Astrocyte (in vitro differentiated cells and primary cell): ENCODE results near the gene SYNE1.

Experiments
- EZH2 ChIP-seq: IDR thresholded peaks from 2 replicates; pipeline ENCODE4 v1.6.1; 2012; ENCODE audit warnings: mild to moderate bottlenecking, low read length, inconsistent platforms; ENCODE audit not compliant: insufficient read depth
- TF ChIP-seq, protein P1 (sequence below): IDR thresholded peaks from 2 replicates; pipeline ENCODE4 v1.5.1; 2011; ENCODE audit warnings: low read depth, mild to moderate bottlenecking, inconsistent platforms, low read length, moderate library complexity; ENCODE audit not compliant: insufficient read depth

DNA sequence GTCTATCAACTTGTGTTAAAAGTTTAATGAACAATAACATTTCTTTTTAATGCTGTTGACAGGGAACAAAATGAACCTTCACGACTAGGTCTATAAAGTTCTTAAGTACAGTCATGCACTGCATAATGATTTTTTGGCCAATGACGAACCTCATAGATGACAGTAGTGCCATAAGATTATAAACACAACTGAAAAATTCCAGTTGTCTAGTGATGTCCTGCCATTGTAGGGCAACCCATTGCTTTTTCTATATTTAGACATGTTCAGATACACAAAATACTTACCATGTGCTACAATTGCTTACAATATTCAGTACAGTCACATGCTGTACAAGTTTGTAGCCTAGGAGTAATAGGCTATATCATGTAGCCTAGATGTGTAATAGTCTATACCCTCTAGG is 93.6 kb downstream of the SYNE1 start:
- TF ChIP-seq, protein P1, sequence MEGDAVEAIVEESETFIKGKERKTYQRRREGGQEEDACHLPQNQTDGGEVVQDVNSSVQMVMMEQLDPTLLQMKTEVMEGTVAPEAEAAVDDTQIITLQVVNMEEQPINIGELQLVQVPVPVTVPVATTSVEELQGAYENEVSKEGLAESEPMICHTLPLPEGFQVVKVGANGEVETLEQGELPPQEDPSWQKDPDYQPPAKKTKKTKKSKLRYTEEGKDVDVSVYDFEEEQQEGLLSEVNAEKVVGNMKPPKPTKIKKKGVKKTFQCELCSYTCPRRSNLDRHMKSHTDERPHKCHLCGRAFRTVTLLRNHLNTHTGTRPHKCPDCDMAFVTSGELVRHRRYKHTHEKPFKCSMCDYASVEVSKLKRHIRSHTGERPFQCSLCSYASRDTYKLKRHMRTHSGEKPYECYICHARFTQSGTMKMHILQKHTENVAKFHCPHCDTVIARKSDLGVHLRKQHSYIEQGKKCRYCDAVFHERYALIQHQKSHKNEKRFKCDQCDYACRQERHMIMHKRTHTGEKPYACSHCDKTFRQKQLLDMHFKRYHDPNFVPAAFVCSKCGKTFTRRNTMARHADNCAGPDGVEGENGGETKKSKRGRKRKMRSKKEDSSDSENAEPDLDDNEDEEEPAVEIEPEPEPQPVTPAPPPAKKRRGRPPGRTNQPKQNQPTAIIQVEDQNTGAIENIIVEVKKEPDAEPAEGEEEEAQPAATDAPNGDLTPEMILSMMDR: no peak
- no peak for TF ChIP-seq EZH2
